Adrenal gland (tissue), 5 donors: ENCODE results near the gene TRAF1.

Experiments used
- POLR2A ChIP-seq, 2 donors: fragments of 450-650 bp; IDR thresholded peaks; one replicate each; pipeline ENCODE4 v1.6.1; 2017; ENCODE audit warnings: antibody characterized with exemption in 2 of 2, mild to moderate bottlenecking in 2 of 2, moderate library complexity in 1 of 2
- TF ChIP-seq, protein P1 (sequence below), 6 experiments: fragments of 450-650 bp in 4 of 6; fragments of 200-600 bp in 2 of 6; sonication (generic) in 1 of 6; IDR thresholded peaks; 1 replicate in 5 of 6; 2 replicates in 1 of 6; pipeline versions ENCODE4 v1.5.1 to v1.8.0; 2016 to 2021; ENCODE audit warnings: antibody characterized with exemption in 6 of 6, mild to moderate bottlenecking in 2 of 6, moderate library complexity in 1 of 6
- donor health status: DM: no; HTN: no; CAD: no.

DNA sequence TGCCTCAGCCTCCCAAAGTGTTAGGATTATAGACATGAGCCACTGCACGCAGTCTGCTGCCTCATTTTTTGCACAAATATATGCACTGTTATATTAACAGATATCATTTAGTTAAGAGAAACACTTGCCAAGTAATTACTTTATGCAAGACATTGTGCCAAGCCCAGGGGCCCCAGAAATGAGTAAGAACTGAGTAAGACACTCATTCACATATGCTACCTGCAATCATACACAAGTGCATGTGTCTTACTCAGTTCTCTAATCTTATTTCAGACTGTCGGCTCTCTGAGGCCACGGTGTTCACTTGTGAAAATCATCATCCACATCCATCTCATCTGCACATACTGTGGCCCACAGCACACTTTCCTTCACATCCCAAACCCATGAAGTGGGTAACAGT is 16.0 kb downstream of the TRAF1 start:
- TF ChIP-seq, protein P1, sequence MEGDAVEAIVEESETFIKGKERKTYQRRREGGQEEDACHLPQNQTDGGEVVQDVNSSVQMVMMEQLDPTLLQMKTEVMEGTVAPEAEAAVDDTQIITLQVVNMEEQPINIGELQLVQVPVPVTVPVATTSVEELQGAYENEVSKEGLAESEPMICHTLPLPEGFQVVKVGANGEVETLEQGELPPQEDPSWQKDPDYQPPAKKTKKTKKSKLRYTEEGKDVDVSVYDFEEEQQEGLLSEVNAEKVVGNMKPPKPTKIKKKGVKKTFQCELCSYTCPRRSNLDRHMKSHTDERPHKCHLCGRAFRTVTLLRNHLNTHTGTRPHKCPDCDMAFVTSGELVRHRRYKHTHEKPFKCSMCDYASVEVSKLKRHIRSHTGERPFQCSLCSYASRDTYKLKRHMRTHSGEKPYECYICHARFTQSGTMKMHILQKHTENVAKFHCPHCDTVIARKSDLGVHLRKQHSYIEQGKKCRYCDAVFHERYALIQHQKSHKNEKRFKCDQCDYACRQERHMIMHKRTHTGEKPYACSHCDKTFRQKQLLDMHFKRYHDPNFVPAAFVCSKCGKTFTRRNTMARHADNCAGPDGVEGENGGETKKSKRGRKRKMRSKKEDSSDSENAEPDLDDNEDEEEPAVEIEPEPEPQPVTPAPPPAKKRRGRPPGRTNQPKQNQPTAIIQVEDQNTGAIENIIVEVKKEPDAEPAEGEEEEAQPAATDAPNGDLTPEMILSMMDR (IDR thresholded peaks at IDR 0.05), result no peak
- TF ChIP-seq POLR2A (IDR thresholded peaks at IDR 0.05), result no peak
